HG02852 (cell line): ENCODE results near the gene MCM10.
"Not testable (repeated sequence)": the region's sequence is repeated elsewhere in the genome, so short reads cannot be mapped to it uniquely, and the experiment has no call there.

ENCODE experiments used
- ATAC-seq: cut with Tn5 transposase; IDR thresholded peaks from one replicate; pipeline ENCODE4 v1.9.1; 2021; ENCODE audit warnings: mild to moderate bottlenecking, moderate library complexity; ENCODE audit not compliant: unreplicated experiment

Gene MCM10

DNA sequence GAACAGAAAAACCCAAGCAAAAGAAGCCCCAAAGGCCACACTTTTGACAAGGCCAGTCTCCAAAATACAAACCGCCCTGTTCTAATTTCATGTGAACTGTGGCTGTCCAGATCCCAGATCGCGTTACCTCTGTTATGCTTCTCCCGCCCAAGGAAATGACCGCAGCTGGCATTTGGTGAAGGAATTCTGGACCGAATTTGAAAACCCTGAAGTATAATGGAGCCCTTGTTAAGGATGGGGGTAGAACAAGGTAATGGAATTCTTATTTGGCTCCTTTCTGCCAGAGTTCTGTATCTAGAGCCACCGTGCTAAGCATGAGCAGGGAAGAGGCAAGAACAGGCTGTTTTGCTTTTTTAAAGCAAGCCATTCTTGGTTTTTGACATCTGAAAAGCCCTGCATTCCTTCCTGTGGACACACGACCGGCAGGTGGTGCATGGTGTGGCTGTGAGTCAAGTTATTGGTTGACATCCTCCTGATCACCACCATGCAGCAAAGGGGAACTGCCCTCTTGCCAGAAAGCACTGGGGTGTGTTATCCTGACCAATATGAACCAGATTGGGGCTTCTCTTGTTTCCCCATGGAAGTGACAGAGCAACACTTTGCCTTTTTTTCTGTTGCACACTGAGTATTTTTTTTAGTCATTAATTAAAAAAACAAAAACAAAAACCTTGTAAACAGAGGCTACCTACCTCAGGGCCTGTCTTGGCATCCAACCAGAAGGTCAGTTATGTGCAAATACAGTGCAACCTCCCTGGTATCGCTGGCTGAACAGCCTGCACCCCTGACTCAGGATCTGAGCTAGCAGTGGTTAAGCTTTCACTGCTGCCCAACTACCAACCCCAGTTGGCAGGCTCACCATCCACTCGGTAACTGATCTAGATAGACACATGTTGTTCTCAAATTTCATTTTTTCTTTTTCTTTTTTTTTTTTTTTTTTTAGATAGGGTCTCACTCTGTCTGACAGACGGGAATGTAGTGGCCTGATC is 58.6 kb downstream of the MCM10 start:
- ATAC-seq, result no peak

DNA sequence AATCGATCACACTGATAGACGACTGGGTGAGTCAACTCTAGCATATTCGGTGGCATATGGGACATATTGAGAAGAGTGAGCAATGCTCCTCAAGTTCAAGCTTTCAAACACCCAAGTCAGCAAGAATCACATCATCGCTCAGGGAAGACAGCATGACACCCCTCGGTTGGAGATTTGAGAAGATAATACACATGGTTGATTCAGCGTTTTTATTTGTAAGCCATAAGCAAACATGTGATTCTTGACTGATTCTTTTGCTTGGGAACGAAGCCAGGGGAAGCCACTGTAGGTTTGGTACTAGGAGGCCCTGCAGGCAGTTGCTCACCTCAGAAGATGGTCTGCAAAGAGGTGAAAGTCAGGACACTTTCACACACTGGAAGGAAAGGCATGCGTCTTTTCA is 60.2 kb downstream of the MCM10 start:
- no peak for ATAC-seq

DNA sequence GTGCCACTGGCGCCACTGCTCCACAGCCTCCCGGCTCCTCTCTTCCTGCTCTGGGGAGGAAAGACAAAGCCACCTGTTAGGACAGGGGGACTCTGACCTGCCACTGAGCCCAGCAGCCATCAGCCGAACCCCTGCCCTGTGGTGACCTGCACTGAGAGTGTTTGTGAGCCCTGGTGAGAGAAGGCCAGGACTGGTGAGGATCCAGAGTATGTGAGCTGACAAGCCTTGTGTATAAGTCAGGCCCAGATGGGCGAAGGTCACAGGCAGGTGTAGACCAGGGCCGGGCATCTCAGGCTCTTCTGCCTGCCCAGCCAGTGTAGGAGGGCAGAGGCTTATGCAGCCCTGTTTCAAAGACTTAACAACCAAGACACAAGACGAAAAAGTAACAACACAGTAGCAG is 60.8 kb downstream of the MCM10 start:
- ATAC-seq, result no peak

DNA sequence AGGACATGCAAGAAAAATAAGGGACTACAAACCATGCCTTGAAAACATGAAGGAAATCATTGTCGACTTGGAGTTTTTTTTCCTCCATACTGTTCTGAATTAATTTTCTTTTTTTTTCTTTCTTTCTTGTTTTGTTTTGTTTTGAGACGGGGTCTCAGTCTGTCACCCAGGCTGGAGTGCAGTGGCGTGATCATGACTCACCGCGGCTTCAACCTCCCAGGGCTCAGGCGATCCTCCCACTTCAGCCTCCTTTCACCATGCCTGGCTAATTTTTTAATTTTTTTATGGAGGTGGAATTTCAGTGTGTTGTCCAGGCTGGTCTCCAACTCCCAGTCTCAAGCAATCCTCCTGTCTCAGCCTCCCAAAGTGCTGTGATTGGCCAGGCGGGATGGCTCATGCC is 61.2 kb downstream of the MCM10 start:
- no peak for ATAC-seq

DNA sequence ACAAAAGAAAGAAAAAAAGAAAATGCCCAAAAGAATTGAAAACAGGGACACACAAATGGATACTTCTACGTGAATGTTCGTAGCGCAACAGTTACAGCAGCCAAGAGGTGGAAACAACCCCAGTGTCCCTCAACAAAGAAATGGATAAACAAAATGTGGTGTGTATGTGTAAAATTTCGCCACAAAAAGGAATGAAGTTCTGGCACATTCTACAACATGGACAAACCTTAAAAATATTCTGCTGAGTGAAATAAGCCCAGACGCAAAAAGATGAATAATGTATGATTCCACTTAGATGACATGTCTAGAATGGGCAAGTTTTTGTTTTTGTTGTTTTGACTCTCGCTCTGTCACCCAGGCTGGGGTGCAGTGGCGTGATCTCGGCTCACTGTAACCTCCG is 61.9 kb downstream of the MCM10 start:
- ATAC-seq, result no peak

DNA sequence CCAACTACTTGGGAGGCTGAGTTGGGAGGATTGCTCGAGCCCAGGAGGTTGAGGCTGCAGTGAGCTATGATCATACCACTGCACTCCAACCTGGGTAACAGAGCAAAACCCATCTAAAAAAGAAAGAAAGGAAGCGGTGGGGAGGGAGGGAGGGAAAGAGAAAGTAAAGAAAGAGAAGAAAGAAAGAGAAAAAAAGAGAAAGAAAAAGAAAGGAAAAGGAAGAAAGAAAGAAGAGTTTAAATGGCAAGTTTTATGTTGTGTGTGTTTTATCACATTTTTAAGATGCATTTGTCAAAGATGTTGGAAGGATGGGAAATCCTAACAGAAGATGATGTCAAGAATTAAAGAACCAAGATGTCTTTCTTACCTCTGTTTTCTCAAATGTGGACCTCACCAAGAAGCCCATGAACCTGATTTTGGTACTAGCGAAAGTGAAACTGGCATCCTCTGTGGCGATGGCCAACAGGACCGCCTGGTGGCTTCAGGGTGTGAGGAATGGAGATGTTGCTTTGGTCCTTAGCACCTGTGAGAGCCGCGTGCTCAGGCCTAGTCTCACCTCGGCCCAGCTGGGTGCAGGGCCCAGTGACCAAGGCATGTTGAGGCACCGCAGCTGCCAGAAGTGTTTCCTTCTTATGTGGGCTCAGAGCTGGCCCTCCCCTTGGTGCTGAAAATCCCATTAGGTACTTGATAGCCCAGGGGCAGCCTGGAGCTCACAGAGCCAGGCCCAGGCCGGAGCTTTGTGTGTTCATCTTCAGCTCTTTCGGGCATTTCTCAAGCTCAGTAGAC is 63.0 kb downstream of the MCM10 start:
- ATAC-seq, result no peak

DNA sequence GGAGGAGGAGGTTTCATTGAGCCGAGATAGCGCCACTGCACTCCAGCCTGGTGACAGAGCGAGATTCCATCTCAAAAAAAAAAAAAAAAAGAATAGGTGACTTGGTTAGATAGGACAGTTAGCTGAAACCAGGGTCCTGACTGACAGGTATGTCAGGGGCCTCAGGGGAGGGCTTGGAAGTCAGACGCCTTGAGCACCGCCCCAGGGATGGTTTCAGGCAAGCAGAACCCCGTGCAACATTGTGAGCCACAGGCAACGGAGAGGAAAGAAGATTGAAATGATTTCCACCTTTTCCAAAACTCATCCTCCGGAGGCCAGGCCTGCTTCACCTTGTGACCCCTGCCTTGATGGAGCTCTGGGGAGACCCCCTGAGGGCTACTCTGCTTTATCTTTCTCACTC is 64.2 kb downstream of the MCM10 start:
- ATAC-seq, result no peak

DNA sequence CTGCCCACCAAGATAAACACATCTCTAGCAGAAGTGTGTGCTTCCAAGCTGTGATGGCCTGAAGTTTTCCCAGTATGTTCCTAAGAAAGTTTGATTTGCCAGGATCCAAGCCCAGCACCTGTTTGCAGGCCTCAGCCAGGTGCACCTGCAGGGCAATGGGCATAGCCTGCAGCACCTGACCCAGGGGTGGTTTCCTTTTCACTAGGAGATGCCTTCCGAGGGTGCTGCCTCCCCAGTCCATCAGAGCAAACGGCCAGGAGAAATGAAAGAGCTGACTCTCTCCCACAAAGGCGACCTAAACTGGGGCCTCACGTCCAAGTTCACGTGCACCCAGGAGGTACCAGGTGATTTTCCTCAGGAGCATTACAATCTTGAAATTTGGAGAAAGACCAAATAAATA is 65.7 kb downstream of the MCM10 start:
- ATAC-seq, result no peak

DNA sequence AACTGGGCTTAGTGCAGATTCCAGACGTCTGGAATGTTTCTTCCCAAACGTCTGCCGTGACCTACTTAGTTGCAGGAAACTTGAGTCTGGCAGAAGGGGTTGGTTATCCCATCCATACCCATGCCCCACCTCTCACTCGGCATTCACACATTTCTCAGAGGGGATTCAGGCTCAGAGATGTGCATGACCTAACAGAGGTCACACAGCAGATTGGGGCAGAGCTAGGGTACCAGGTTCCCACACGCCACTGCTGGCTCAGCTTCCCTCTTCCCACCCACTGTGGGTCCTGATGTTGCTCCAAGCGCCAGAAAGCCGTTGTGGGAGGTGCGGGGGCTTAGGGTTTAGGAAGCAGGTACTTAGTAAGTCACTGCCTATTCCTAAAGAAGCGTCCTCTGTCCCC is 69.8 kb downstream of the MCM10 start:
- ATAC-seq, result no peak

DNA sequence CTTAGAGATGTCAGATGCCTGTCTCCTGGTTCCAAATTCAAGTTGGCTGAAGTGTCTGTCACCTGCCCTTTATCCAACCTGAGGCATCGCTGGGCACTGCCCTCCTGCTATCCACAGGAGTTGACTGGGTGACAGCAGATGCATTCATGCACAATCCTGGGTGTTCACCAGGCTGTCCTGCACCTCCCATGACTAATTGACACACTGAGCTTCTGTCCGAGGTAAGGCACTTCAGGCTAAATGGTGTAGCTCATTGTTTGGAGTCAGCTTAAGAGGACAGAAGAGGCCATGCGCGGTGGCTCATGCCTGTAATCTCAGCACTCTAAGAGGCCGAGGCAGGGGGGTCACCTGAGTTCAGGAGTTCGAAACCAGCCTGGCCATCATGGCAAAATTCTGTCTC is 70.5 kb downstream of the MCM10 start:
- ATAC-seq, result no peak

DNA sequence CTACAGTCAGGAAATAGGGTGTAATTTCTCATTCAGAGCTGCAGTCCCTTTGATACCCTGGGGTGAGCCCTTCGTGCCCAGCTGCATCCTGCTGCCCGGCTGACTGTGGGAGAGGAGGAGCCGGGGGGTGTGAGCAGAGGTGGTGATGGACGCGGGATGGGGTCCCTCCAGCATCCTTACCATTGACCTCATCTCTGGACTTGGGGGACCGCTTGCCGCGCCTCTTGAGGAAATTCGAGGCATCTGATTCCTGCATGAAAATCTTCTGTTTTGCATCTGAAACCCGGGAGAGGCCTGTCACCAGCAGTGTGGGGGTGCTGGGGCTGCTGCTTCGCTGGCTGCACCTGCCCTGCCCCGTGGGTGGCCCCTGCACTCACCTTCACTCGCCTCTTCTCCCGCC is 72.0 kb downstream of the MCM10 start:
- ATAC-seq, result no peak

DNA sequence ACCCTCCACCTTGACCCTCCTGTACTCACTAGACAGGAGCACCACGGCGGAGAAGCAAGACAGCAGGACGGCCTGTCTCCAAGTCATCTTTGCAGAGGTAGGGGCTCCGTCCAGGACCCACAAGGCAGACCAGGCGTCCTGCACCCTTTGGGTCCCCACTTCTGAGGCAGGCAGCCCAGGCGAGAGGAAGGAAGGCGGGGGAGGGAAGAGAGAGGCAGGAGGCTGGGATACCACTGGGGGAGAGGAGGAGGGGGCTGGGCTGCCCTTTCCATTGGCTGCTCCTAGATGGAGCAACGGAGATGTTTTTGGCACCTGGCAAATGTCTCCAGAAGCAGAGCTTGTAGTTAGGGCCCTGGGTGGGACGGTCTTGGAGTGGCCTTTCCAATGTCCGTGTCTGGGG is 72.8 kb downstream of the MCM10 start, which contains the start of gene UCMA:
Gene UCMA, minus strand, starts transcription at position 203 of the 400 bp plus-strand sequence. Its CDS starts 116 bp downstream, at position 87.
- ATAC-seq, result no peak

DNA sequence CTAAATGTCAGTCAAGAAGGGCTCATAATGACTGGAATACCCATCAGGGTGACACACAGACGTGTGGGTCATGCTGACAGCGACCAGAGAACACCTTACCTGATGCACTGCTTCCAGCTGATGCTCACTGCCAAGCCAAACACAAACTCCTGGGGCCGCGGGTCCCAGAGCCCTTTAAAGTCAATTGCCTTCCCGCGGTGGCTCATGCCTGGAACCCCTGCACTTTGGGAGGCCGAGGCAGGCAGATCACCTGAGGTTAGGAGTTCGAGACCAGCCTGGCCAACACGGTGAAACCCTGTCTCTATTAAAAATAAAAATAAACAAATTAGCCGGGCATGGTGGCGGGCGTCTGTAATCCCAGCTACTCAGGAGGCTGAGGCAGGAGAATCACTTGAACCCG is 73.4 kb downstream of the MCM10 start:
- ATAC-seq, result not testable (repeated sequence)

DNA sequence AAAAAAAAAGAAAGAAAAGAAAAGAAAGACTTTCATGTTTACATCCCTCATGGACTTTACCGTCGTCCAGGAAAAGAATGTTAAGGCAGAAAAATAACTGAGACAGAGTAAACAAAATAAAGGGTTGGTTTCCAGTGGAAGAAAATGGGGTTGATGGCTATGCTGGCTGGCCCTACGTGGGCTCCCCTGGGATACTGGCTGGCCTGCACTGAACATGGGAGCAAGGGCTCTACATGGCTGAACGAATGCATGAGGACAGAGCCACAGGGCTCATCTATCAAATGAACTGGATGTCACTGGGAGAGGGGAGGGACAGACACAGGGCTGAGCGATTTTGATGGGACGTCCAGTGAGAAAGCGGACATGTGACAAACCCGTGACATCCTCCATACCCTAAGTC is 75.3 kb downstream of the MCM10 start:
- ATAC-seq, result no peak

DNA sequence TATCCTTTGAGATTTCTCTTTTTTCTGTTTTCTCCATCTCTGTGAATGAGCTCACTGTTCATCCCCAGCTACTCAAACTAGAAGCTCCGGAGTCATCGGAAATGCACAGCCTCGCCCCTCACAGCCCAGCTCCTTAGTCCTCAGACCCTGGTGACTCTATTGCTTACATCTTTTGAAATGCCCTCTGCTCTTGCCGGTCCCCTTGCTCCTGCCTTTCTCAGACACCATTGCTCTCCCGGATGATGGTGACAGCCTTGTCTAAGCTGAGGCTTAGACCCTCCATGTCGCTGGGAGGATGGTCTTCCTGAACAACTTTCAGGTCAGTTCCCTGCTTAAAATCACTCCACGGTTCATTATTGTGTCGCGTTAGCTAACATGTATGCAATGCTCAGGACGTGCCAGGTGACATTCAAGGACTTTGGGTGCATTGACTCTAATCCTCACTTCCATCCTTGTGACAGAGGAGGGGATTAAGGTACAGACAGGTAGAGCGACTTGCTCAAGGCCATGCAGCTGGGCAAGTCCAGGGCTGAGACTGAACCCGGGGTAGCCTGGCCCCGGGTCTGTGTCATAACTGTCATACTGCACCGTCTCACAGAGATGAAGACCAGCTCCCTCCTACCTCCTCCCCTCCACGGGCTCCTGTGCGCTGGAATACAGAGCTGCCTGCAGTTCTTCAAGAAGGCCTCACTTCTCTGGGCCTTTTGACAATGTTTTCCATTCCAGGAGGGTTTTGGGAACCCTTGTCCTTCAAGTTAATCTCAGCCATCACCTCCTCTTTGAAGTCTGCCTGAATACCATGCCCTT is 77.1 kb downstream of the MCM10 start:
- ATAC-seq, result no peak

DNA sequence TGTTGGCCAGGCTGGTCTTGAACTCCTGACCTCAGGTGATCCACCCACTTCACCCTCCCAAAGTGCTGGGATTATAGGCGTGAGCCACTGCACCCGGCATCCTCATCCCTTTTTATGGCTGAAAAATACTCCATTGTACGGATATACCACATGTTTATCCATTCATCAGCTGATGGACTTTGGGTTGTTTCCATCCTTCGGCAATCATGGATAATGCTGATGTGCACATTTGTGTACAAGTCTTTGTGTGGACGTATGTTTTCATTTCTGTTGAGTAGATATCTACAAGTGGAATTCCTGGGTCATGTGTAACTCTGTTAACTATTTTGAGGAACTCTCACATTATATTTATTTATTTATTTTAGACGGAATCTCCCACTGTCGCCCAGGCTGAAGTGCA is 78.6 kb downstream of the MCM10 start:
- no peak for ATAC-seq

DNA sequence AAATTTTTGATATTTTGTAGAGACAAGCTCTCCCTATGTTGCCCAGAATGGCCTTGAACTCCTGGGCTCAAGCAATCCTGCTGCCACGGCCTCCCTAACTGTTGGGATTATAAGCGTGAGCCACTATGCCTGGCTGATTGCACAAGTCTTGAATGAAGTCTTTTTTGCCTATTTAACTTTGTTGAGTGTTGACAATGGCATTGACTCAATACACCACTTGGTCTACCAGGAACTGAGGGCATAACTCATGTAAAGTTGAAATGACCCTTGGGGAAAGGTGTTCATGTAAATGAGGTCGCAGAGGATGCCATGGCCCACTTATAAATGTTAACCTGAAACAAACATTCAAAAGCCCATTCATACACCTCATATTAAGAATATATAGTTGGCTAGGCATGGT is 80.3 kb downstream of the MCM10 start:
- no peak for ATAC-seq

DNA sequence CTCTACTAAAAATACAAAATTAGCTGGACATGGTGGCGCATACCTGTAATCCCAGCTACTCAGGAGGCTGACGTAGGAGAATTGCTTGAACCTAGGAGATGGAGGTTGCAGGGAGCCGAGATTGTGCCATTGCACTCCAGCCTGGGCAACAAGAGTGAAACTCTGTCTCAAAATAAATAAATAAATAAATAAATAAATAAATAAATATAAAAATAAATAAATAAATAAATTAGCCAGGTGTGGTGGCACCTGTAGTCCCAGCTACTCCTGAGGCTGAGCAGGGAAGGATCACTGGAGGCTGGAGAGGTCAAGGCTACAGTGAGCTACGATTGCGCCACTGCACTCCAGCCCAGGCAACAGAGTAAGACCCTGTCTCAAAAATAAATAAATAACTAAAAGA is 80.9 kb downstream of the MCM10 start:
- not testable (repeated sequence) for ATAC-seq

DNA sequence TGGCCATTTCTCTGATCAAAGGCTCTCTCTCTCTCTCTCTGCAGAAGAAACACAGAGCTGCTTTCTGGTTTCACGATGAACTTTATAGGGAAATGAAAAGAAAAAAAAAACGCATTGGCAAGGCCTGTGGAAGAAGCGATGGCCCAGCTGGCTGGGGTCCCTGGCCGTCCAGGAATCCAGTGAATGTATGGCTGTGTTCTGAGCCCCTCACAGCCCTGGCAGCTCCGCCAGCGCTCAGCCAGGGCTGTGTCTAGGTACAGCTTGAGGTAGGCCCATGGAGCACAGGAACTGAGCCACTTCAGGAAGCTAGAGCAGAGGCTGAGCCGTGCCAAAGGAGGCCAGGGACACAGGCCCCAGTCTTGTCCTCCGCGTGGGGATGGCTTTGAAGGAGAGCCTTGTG is 85.9 kb downstream of the MCM10 start:
- no peak for ATAC-seq

DNA sequence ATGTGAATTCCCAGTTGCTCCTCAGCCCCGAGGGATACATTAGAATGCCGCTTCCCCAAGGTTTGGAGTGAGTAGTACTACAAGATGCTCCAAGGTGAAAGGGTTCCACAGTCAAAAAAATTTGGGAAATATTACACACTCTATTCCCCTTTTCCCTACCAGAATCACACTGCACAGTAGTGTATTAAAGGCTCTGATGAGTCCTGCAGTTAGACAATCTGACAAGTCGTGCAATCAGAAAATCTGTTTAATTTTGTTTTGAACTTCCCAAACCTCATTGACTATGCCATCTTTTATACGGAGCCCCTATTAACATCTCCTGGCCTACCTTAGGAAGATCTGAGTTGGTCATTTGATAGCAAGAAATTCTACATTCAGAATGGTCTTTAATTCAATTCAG is 86.4 kb downstream of the MCM10 start:
- no peak for ATAC-seq

DNA sequence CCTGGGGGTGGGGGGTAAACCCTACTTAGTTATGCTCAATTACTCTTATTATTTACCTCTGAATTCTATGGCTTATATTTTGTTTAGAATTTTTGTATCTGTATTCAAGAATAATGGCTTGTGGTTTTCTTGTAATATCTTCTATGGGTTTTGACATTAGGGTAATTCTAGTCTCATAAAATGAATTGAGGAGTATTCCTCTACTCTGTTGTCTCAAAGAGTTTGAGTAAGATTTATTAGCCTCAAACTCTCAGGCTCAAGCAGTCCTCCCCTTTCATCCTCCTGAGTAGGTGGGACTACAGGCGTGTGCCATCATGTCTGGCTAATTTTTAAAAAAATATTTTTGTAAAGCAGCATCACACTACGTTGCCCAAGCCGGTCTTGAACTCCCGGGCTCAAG is 92.4 kb downstream of the MCM10 start:
- no peak for ATAC-seq
